WI38 (cell line): ENCODE measurements around the gene PDSS2.
"Not testable (repeated sequence)": the region's sequence is repeated elsewhere in the genome, so short reads cannot be mapped to it uniquely, and the experiment has no call there.

Experiments used
- H3K4me3 ChIP-seq: 2 replicates; pipeline ENCODE4 v1.5.1; 2011; ENCODE audit warnings: low read depth, mild to moderate bottlenecking, control low read depth, low read length
- CTCF ChIP-seq: IDR thresholded peaks from 2 replicates; pipeline ENCODE4 v1.5.1; 2012; ENCODE audit warnings: low read depth, mild to moderate bottlenecking, control low read depth, low read length

PDSS2 gene

GRCh38 chr6:107434812-107435211, 24.6 kb downstream of the PDSS2 start:
- H3K4me3 ChIP-seq: no peak overlapping the region
- TF ChIP-seq CTCF: no peak

GRCh38 chr6:107425951-107426350, 33.4 kb downstream of the PDSS2 start:
- H3K4me3 ChIP-seq: not testable (repeated sequence)

- H3K4me3 ChIP-seq: no peak overlapping the region
- no peak for TF ChIP-seq CTCF
Measured at GRCh38 chr6:107423474-107423990, 35.8 kb downstream of the PDSS2 start.

GRCh38 chr6:107421696-107422256, 37.6 kb downstream of the PDSS2 start:
- TF ChIP-seq CTCF: no peak
- H3K4me3 ChIP-seq: no peak overlapping the region

GRCh38 chr6:107419733-107420132, 39.6 kb downstream of the PDSS2 start:
- no peak for TF ChIP-seq CTCF
- H3K4me3 ChIP-seq: no peak overlapping the region

- TF ChIP-seq CTCF: peak; percentile 61
- no peak overlapping the region for H3K4me3 ChIP-seq
Measured at GRCh38 chr6:107418118-107418517, 41.2 kb downstream of the PDSS2 start.

GRCh38 chr6:107416145-107416544, 43.2 kb downstream of the PDSS2 start:
- no peak for TF ChIP-seq CTCF

More at GRCh38 chr6:107416145-107416544, 43.2 kb downstream of the PDSS2 start:
- no peak overlapping the region for H3K4me3 ChIP-seq
